GM12878 (cell line): ENCODE results near the gene SLC5A11. TPM values are rescaled to one million over a fixed set of nuclear protein-coding genes. Genes with fewer than 3 reads are reported as not detected.

Experiments
- ATAC-seq: fragments of 200-7000 bp; cut with Tn5 transposase; 3 replicates; pipeline ENCODE4 v1.9.1; 2020; ENCODE audit warnings: mild to moderate bottlenecking, moderate library complexity
- BruUV-seq: library from RNA; stranded (reverse); fragments of 400-500 nt; replicated peaks from 2 replicates; lab custom pipeline; 2021; lab: Mats Ljungman, UMichigan
- CTCF ChIA-PET: fragments of 300-600 bp; sonication (Branson Sonifier 250); formaldehyde crosslinking; extraction: SDS; loops from one replicate; lab custom pipeline; 2021; ENCODE audit warnings: inconsistent platforms; lab: Yijun Ruan, JAX
- POLR2A ChIA-PET: fragments of 350-600 bp; formaldehyde crosslinking; extraction: SDS; loops from one replicate; lab custom pipeline; 2021; ENCODE audit warnings: inconsistent platforms; lab: Charles Lee
- RAD21 ChIA-PET: fragments of 300-600 bp; sonication (Branson Sonifier 250); formaldehyde crosslinking; loops from one replicate; lab custom pipeline; 2023; ENCODE audit warnings: antibody characterized with exemption; ENCODE audit not compliant: unreplicated experiment; lab: Charles Lee
- SMC1A ChIA-PET: fragments of 300-600 bp; sonication (Branson Sonifier 250); formaldehyde crosslinking; loops from one replicate; lab custom pipeline; 2023; ENCODE audit not compliant: unreplicated experiment, uncharacterized antibody; lab: Charles Lee
- DNase-seq: peaks from one replicate; pipeline ENCODE4 v3.0.0-alpha.2; 2011; ENCODE audit warnings: low read depth, low spot score
- FAIRE-seq: peaks from 3 replicates; lab custom pipeline; 2011; peaks lifted over from hg19 to GRCh38; lab: Jason Lieb, UNC
- H2AFZ ChIP-seq: 2 replicates; pipeline ENCODE4 v1.6.0; 2011; ENCODE audit warnings: low read depth, low read length, control low read depth; ENCODE audit not compliant: control insufficient read depth
- H3K27ac ChIP-seq: 2 replicates; pipeline ENCODE4 v1.5.1; 2011; ENCODE audit warnings: control low read depth; ENCODE audit not compliant: control insufficient read depth, insufficient read depth
- H3K27me3 ChIP-seq, 2 experiments: replicated peaks in 1 of 2; 2 replicates each; pipeline versions ENCODE4 v1.6.0 to v1.6.1; 2011; ENCODE audit warnings: low read length in 1 of 2; ENCODE audit not compliant: control insufficient read depth in 2 of 2, insufficient read depth in 2 of 2
- H3K36me3 ChIP-seq, 2 experiments: 2 replicates each; pipeline ENCODE4 v1.5.1; 2011; ENCODE audit warnings: low read length in 1 of 2; ENCODE audit not compliant: control insufficient read depth in 2 of 2, insufficient read depth in 2 of 2
- H3K4me1 ChIP-seq: 2 replicates; pipeline ENCODE4 v1.6.1; 2011; ENCODE audit warnings: mild to moderate bottlenecking, low read length, moderate library complexity, mixed read lengths; ENCODE audit not compliant: control insufficient read depth, insufficient read depth
- H3K4me2 ChIP-seq: 2 replicates; pipeline ENCODE4 v1.6.0; 2011; ENCODE audit warnings: control low read depth; ENCODE audit not compliant: control insufficient read depth, insufficient read depth
- H3K4me3 ChIP-seq: fragments of 200-600 bp; sonication (generic); 2 replicates; pipeline ENCODE4 v1.5.1; 2016
- H3K79me2 ChIP-seq: 2 replicates; pipeline ENCODE4 v1.6.0; 2011; ENCODE audit warnings: low read length; ENCODE audit not compliant: control insufficient read depth, insufficient read depth
- H3K9ac ChIP-seq: 2 replicates; pipeline ENCODE4 v1.8.0; 2011; ENCODE audit warnings: low read length, control low read depth, mixed read lengths; ENCODE audit not compliant: control insufficient read depth, insufficient read depth
- H3K9me3 ChIP-seq: replicated peaks from 3 replicates; pipeline ENCODE4 v1.5.1; 2011; ENCODE audit warnings: mild to moderate bottlenecking, low read length; ENCODE audit not compliant: control insufficient read depth, insufficient read depth
- H4K20me1 ChIP-seq: 2 replicates; pipeline ENCODE4 v1.6.0; 2011; ENCODE audit not compliant: control insufficient read depth, insufficient read depth
- BHLHE40 ChIP-seq, 2 experiments: fragments of 450-650 bp in 1 of 2; IDR thresholded peaks; 2 replicates each; pipeline ENCODE4 v1.6.1; 2011 to 2017; ENCODE audit warnings: low read depth in 2 of 2, borderline replicate concordance in 1 of 2, improper control_type of control experiment in 1 of 2, low read length in 1 of 2, mild to moderate bottlenecking in 1 of 2
- CBX3 ChIP-seq: fragments of 200-600 bp; sonication (generic); IDR thresholded peaks from 2 replicates; pipeline ENCODE4 v1.6.1; 2016; ENCODE audit warnings: low read depth, borderline replicate concordance
- KAT2A ChIP-seq: conservative IDR thresholded peaks from 2 replicates; pipeline ENCODE4 v1.6.1; 2011; ENCODE audit warnings: low read depth, low read length; ENCODE audit not compliant: control insufficient read depth
- LARP7 ChIP-seq: fragments of 450-650 bp; IDR thresholded peaks from 2 replicates; pipeline ENCODE4 v1.6.1; 2017; ENCODE audit warnings: mild to moderate bottlenecking
- PAX8 ChIP-seq: fragments of 450-650 bp; IDR thresholded peaks from 2 replicates; pipeline ENCODE4 v1.6.1; 2017; ENCODE audit warnings: mild to moderate bottlenecking, moderate library complexity
- RFX5 ChIP-seq: IDR thresholded peaks from 2 replicates; pipeline ENCODE4 v1.6.1; 2011; ENCODE audit warnings: low read depth, low read length, improper control_type of control experiment
- SMC3 ChIP-seq: IDR thresholded peaks from 2 replicates; pipeline ENCODE4 v1.6.1; 2011; ENCODE audit warnings: low read length, improper control_type of control experiment, borderline replicate concordance
- SPI1 ChIP-seq: IDR thresholded peaks from 2 replicates; pipeline ENCODE4 v1.6.1; 2011; ENCODE audit warnings: low read depth, mild to moderate bottlenecking, low read length, moderate library complexity, borderline replicate concordance; ENCODE audit not compliant: insufficient read depth
- TCF3 ChIP-seq: IDR thresholded peaks from 2 replicates; pipeline ENCODE4 v1.6.1; 2012; ENCODE audit warnings: low read depth, mild to moderate bottlenecking, low read length, borderline replicate concordance; ENCODE audit not compliant: insufficient read depth
- YY1 ChIP-seq: IDR thresholded peaks from 2 replicates; pipeline ENCODE4 v1.6.1; 2011; ENCODE audit warnings: low read depth, mild to moderate bottlenecking, low read length
- WGBS: methylation state at CpG from one replicate; pipeline ENCODE4 v1.1.6; 2016; ENCODE audit warnings: low lambda C conversion rate; ENCODE audit not compliant: insufficient replicate concordance, insufficient coverage; ENCODE audit errors: missing lambda C conversion rate; 5-methylcytosine and 5-hydroxymethylcytosine counted together
- in situ Hi-C: fragments of 300-500 bp; cut with MboI; formaldehyde crosslinking; loops from 9 replicates; pipeline ENCODE4 v1.14.3; 2018; ENCODE audit warnings: mixed read lengths
- intact Hi-C: fragments of 100-400 bp; cut with micrococcal nuclease; formaldehyde crosslinking; loops from one replicate; pipeline ENCODE4 v1.14.2; 2022; ENCODE audit not compliant: unreplicated experiment
- polyA plus RNA-seq, 11 experiments: library from polyadenylated mRNA; depleted of rRNA in 4 of 11; unstranded in 6 of 11; stranded (reverse) in 5 of 11; fragments of >200 nt; fragmentation: Nextera tagmentation in 4 of 11; fragmentation: Illumina TruSeq in 1 of 11; extraction: Ambion mirVana in 4 of 11; extraction: Trizol in 1 of 11; gene quantifications; 1 replicate in 1 of 11; 2 replicates in 10 of 11; pipeline versions ENCODE4 v1.2.1 to v1.2.3, GENCODE V29; 2011 to 2016; ENCODE audit warnings: inconsistent platforms in 2 of 11, missing spikeins in 2 of 11, low read depth in 1 of 11
- total RNA-seq, 4 experiments: library from RNA; depleted of rRNA in 3 of 4; stranded (reverse); fragments of >200 nt in 3 of 4; fragmentation: Illumina TruSeq in 1 of 4; extraction: Trizol in 1 of 4; gene quantifications; 2 replicates each; pipeline versions ENCODE4 v1.2.1 to v1.2.3, GENCODE V29; 2013 to 2021
- TF ChIP-seq, protein P1 (sequence below): fragments of 450-650 bp; formaldehyde crosslinking; IDR thresholded peaks from 2 replicates; pipeline ENCODE4 v1.4.0; 2022; ENCODE audit warnings: mild to moderate bottlenecking, moderate library complexity

The SLC5A11 gene
- total and polyA plus RNA-seq, 10 of the 15 experiments (the other 5 are each of a cell fraction or from before 2014, with no cell fraction given) = 0.10 TPM; not detected in 9

DNA sequence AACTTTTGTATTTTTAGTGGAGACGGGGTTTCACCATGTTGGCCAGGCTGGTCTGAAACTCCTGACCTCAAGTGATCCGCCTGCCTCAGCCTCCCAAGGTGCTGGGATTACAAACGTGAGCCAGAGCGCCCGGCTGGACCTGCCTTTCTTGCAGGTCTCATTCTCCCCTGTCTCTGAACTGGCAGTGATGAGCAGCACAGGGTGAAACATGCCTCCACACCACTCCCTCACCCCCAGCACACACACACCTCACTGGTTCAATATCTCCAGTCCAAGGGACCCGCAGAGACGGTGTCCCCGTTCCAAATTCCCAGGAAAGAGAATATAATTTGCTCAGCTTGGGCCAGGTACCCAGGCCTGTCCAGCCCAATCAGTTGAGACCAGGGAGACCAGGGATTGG is 23.3 kb downstream of the SLC5A11 start:
- FAIRE-seq (no peak), ATAC-seq (no peak), DNase-seq (no peak)
- no peaks in the 10 kb centered on the region for H3K4me1 ChIP-seq
- ChIA-PET POLR2A (no interaction called here), CTCF (no interaction called here), SMC1A (no interaction called here), RAD21 (no interaction called here)
- no peaks in the 10 kb centered on the region for H3K79me2 ChIP-seq
- H2AFZ ChIP-seq = no peak overlapping the region
- intact Hi-C loops (no loop called here), in situ Hi-C loops (no loop called here)
- no peaks in the 10 kb centered on the region for H4K20me1 ChIP-seq
- no peak overlapping the region for H3K9ac ChIP-seq
- H3K4me3 ChIP-seq = no peak overlapping the region
- 45% methylated on average over 8 of the region's 8 CpGs for WGBS
- TF ChIP-seq KAT2A (no peak), YY1 (no peak), LARP7 (no peak), BHLHE40 (IDR thresholded peaks at IDR 0.05; ENCODE audit: borderline replicate concordance in 1 of 2, low read depth in 2 of 2, low read length in 1 of 2) (no peak), TCF3 (no peak)
- H3K4me2 ChIP-seq = no peak overlapping the region
- no TSS peak for BruUV-seq
- H3K9me3 ChIP-seq = peaks cover 1% of the 10 kb centered on the region; the same call in 1 of the 3 replicates
- no peaks in the 10 kb centered on the region for H3K36me3 ChIP-seq
- H3K27me3 ChIP-seq = no peaks in the 10 kb centered on the region
- no peak overlapping the region for H3K27ac ChIP-seq

DNA sequence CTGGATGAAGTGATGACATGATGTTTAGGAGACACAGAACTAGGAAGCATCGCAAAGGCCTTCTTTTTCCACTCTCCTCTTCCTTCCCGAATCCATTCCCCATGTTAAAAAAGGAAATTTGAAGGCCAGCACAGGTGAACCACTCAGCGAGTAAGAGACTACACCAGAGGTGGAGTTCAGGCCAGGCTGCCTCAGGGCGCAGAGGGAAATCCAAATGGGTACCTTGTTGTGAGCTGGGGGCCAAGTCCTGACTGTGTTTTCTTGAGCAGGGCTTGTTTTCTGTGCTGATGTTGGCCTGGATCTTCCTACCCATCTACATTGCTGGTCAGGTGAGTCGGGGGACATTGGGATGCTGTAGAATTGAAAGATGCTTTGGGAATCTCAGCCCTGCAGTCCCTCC is 26.1 kb downstream of the SLC5A11 start:
- Histone ChIP-seq H3K9me3 (no peaks in the 10 kb centered on the region), H3K27ac (no peak overlapping the region), H3K79me2 (no peaks in the 10 kb centered on the region), H3K27me3 (no peaks in the 10 kb centered on the region; a peak in 1 of 4 replicates), H3K4me1 (no peaks in the 10 kb centered on the region), H3K9ac (no peak overlapping the region), H3K4me2 (no peak overlapping the region), H3K36me3 (no peaks in the 10 kb centered on the region), H3K4me3 (no peak overlapping the region), H2AFZ (no peak overlapping the region), H4K20me1 (no peaks in the 10 kb centered on the region)
- in situ Hi-C loops (no loop called here), intact Hi-C loops (no loop called here)
- TF ChIP-seq, protein P1, sequence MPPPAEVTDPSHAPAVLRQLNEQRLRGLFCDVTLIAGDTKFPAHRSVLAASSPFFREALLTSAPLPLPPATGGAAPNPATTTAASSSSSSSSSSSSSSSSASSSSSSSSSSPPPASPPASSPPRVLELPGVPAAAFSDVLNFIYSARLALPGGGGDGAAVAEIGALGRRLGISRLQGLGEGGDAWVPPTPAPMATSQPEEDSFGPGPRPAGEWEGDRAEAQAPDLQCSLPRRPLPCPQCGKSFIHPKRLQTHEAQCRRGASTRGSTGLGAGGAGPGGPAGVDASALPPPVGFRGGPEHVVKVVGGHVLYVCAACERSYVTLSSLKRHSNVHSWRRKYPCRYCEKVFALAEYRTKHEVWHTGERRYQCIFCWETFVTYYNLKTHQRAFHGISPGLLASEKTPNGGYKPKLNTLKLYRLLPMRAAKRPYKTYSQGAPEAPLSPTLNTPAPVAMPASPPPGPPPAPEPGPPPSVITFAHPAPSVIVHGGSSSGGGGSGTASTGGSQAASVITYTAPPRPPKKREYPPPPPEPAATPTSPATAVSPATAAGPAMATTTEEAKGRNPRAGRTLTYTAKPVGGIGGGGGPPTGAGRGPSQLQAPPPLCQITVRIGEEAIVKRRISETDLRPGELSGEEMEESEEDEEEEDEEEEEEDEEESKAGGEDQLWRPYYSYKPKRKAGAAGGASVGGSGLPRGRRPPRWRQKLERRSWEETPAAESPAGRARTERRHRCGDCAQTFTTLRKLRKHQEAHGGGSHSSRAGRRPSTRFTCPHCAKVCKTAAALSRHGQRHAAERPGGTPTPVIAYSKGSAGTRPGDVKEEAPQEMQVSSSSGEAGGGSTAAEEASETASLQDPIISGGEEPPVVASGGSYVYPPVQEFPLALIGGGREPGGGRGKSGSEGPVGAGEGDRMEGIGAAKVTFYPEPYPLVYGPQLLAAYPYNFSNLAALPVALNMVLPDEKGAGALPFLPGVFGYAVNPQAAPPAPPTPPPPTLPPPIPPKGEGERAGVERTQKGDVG (CRISPR knock-in tag) = no peak
- TF ChIP-seq SMC3 (no peak), SPI1 (no peak), CBX3 (no peak), PAX8 (no peak), RFX5 (no peak)
- BruUV-seq = no TSS peak
- CTCF ChIA-PET = no interaction called here
- RAD21 ChIA-PET = no interaction called here
- SMC1A ChIA-PET = no interaction called here
- FAIRE-seq = no peak
- DNase-seq = no peak
- POLR2A ChIA-PET = no interaction called here
- WGBS = 64% methylated on average over 5 of the region's 5 CpGs
- ATAC-seq = no peak
